Lung (tissue), 12 donors: ENCODE measurements around the gene RMI2. TPM values are rescaled to one million over a fixed set of nuclear protein-coding genes. Genes with fewer than 3 reads are reported as not detected.

Experiments used
- ATAC-seq: fragments of 200-7000 bp; cut with Tn5 transposase; one replicate; pipeline ENCODE4 v1.9.1; 2020; ENCODE audit warnings: moderate number of reproducible peaks; ENCODE audit not compliant: insufficient read depth, low FRiP score
- DNase-seq, 3 donors: peaks; one replicate each; pipeline ENCODE4 v3.0.0-alpha.2; 2013 to 2017
- H3K27ac ChIP-seq, 2 donors: one replicate each; pipeline ENCODE4 v1.5.1; 2013; ENCODE audit warnings: mild to moderate bottlenecking in 2 of 2, moderate library complexity in 2 of 2, control low read depth in 1 of 2, inconsistent platforms in 1 of 2, low read depth in 1 of 2, low read length in 1 of 2
- H3K27me3 ChIP-seq, 3 donors: one replicate each; pipeline ENCODE4 v1.5.1; 2013; ENCODE audit warnings: low read length in 2 of 3; ENCODE audit not compliant: control insufficient read depth in 3 of 3, insufficient read depth in 3 of 3
- H3K36me3 ChIP-seq, 4 donors: one replicate each; pipeline ENCODE4 v1.5.1; 2013; ENCODE audit warnings: low read length in 4 of 4, mild to moderate bottlenecking in 1 of 4, moderate library complexity in 1 of 4; ENCODE audit not compliant: control insufficient read depth in 4 of 4, insufficient read depth in 4 of 4
- H3K4me1 ChIP-seq, 5 donors: one replicate each; pipeline ENCODE4 v1.5.1; 2013; ENCODE audit warnings: low read length in 5 of 5, mild to moderate bottlenecking in 2 of 5, moderate library complexity in 1 of 5; ENCODE audit not compliant: control insufficient read depth in 5 of 5, insufficient read depth in 5 of 5
- H3K4me3 ChIP-seq: one replicate; pipeline ENCODE4 v1.5.1; 2013; ENCODE audit warnings: mild to moderate bottlenecking, control low read depth, moderate library complexity
- H3K9ac ChIP-seq, 2 donors: one replicate each; pipeline ENCODE4 v1.5.1; 2013; ENCODE audit warnings: low read length in 2 of 2, control low read depth in 1 of 2; ENCODE audit not compliant: insufficient read depth in 1 of 2
- H3K9me3 ChIP-seq, 4 donors: one replicate each; pipeline ENCODE4 v1.5.1; 2013; ENCODE audit warnings: low read length in 3 of 4, mild to moderate bottlenecking in 1 of 4, moderate library complexity in 1 of 4; ENCODE audit not compliant: control insufficient read depth in 4 of 4, insufficient read depth in 3 of 4
- WGBS, 2 donors: extraction: QIAGEN DNeasy Blood & Tissue Kit; methylation state at CpG; one replicate each; pipeline ENCODE4 v1.1.7; 2013; 5-methylcytosine and 5-hydroxymethylcytosine counted together
- polyA plus RNA-seq, 2 donors: library from polyadenylated mRNA; stranded (reverse); fragments of 200-250 nt; gene quantifications; one replicate each; pipeline ENCODE4 v1.2.1, GENCODE V29; 2013
- total RNA-seq, 2 donors: library from RNA; depleted of rRNA in 1 of 2; stranded (reverse); fragments of >200 nt in 1 of 2; gene quantifications; one replicate each; pipeline ENCODE4 v1.2.1, GENCODE V29; 2014 to 2021
- TF ChIP-seq, protein P1 (sequence below): IDR thresholded peaks from 2 replicates; pipeline ENCODE4 v1.5.1; 2012; ENCODE audit warnings: mild to moderate bottlenecking; ENCODE audit errors: control extremely low read depth, extremely low read depth
- donor health status: control.
- donor health status: control.
- donor health status: Bipolar disorder and iron deficiency.
- donor health status: healthy.
- donor health status: DM: yes; HTN: yes; CAD: no.

Gene RMI2
- total and polyA plus RNA-seq, 4 donors = 2.5 to 7.2 (median 4.5) TPM

DNA sequence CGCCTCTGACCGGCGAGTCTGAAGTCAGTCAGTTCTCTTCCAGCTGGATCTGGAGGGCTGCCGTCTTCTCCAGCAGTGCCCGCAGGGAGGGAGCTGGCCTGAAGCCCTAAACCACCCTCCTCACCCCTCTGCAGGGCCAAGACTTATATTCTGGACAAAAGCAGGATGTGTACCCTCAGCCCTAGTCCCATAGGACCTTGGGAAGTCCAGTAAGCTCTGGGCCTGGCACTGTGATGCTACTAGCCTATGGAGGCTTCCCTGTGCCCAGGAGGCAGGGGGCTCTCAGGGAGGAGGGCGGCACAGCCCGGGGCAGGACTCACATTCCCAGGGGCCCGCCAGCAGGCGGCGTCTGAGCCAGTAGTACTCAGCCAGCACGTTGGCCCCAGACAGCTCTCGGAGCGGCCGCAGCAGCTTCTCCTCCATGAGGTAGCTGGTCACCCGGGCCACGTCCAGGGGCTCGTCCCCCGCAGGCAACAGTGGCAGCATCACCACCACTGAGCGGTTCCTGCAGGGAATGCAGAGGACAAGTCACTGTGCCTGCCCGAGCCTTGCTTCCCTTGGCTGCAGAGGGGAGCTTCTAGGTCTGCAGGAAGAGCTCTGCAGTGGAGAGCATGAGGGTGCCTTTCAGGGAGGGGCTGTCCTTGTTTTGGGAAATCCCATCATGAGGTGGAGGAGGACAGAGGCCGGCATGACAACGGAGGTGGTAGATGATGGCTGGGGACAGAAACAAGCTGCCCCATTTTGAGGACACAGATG, 41.7 kb downstream of the RMI2 start:
- Histone ChIP-seq H3K27me3 (no peaks in the 10 kb centered on the region), H3K4me3 (no peak overlapping the region), H3K27ac (no peak overlapping the region), H3K36me3 (no peaks in the 10 kb centered on the region), H3K9me3 (no peaks in the 10 kb centered on the region), H3K4me1 (peaks cover 0 to 13% (median 1%) of the 10 kb centered on the region in 5 donors), H3K9ac (no peak overlapping the region)
- 28 to 50% methylated on average over 22 of the region's 22 CpGs for WGBS, 2 donors
- ATAC-seq (no peak), DNase-seq (peak; percentile 44 to 69 (median 45))
- TF ChIP-seq, protein P1, sequence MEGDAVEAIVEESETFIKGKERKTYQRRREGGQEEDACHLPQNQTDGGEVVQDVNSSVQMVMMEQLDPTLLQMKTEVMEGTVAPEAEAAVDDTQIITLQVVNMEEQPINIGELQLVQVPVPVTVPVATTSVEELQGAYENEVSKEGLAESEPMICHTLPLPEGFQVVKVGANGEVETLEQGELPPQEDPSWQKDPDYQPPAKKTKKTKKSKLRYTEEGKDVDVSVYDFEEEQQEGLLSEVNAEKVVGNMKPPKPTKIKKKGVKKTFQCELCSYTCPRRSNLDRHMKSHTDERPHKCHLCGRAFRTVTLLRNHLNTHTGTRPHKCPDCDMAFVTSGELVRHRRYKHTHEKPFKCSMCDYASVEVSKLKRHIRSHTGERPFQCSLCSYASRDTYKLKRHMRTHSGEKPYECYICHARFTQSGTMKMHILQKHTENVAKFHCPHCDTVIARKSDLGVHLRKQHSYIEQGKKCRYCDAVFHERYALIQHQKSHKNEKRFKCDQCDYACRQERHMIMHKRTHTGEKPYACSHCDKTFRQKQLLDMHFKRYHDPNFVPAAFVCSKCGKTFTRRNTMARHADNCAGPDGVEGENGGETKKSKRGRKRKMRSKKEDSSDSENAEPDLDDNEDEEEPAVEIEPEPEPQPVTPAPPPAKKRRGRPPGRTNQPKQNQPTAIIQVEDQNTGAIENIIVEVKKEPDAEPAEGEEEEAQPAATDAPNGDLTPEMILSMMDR = no peak

DNA sequence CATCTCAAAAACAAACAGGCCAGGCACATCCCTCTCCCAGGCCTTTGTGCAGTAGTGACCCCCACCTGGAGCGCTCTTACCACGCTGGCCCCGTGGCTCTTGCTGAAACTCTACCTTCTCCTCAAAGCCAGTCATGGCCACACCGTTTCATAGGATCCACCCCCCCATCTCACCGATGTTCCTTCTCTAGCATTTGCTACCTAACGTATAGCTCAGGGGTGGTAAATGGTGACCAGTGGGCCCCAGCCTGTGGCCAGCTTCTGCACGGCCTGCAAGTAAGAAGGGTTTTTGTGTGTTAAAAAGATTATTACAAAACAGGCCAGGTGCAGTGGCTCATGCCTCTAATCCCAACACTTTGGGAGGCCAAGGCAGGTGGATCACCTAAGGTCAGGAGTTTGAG, 43.8 kb downstream of the RMI2 start:
- DNase-seq = no peak
- Histone ChIP-seq H3K9ac (no peak overlapping the region), H3K36me3 (no peaks in the 10 kb centered on the region), H3K27ac (no peak overlapping the region), H3K4me3 (no peak overlapping the region), H3K9me3 (no peaks in the 10 kb centered on the region), H3K4me1 (peaks cover 0 to 16% (median 1%) of the 10 kb centered on the region in 5 donors), H3K27me3 (no peaks in the 10 kb centered on the region)
- 70 to 82% methylated on average over 7 of the region's 7 CpGs for WGBS, 2 donors
- TF ChIP-seq, protein P1 = no peak
- ATAC-seq = no peak

DNA sequence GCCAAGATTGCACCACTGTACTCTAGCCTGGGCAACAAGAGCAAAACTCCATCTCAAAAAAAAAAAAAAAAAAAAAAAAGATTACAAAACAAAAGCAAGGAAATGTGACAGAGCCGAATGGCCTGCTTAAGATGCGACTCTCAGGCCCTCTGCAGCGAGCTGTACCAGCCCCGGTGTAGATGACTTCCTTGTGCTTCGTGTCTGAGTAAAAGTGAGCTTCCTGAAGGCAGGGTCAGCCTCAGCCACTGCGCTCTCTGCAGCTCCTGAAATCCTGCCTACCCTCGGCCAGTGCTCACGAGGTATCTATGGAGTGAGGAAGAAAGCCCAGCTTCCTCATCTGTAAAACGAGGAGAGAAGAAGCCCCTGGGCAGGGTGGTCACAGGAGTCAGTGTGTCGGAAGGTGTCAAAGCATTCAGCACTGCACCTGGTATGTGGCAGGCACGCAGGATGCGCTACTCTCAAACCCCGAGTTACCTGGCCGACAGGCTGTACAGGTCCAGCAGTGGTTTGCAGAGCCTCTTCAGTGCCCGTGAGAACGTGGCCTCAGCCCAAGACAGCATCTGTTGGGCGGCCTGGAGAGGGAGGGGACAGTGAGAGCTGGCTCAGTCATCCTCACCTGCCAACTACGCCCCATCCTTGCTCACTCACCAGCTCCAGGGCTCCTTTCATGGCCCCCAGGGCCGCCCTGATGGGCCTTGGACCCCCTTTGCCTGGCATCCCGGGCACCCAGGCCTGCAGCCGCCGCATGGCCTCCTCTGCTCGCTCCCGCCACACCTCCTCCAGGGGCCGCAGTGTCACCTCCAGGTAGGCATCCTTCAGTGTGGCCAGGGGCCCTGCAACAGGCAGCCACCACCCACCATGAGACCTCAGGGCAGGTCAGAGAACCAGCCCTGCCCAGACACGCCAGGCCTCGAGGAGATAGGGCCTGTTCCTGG, 44.6 kb downstream of the RMI2 start:
- no peaks in the 10 kb centered on the region for H3K36me3 ChIP-seq
- no peak overlapping the region for H3K27ac ChIP-seq
- no peaks in the 10 kb centered on the region for H3K27me3 ChIP-seq
- H3K4me3 ChIP-seq = no peak overlapping the region
- TF ChIP-seq, protein P1 = no peak
- H3K9ac ChIP-seq = no peak overlapping the region
- DNase-seq (no peak), ATAC-seq (no peak)
- peaks cover 0 to 16% (median 1%) of the 10 kb centered on the region in 5 donors for H3K4me1 ChIP-seq
- H3K9me3 ChIP-seq = no peaks in the 10 kb centered on the region
- WGBS, 2 donors = 72 to 76% methylated on average over 26 to 27 of the region's 27 CpGs
